ENCODE results near the gene TMEM151A. TPM values are rescaled to one million over a fixed set of nuclear protein-coding genes. Genes with fewer than 3 reads are reported as not detected.
"Not testable (repeated sequence)": the region's sequence is repeated elsewhere in the genome, so short reads cannot be mapped to it uniquely, and the experiment has no call there.

The TMEM151A gene
- not detected for polyA plus RNA-seq (ENCODE audit: insufficient read length in 4 of 4)

DNA sequence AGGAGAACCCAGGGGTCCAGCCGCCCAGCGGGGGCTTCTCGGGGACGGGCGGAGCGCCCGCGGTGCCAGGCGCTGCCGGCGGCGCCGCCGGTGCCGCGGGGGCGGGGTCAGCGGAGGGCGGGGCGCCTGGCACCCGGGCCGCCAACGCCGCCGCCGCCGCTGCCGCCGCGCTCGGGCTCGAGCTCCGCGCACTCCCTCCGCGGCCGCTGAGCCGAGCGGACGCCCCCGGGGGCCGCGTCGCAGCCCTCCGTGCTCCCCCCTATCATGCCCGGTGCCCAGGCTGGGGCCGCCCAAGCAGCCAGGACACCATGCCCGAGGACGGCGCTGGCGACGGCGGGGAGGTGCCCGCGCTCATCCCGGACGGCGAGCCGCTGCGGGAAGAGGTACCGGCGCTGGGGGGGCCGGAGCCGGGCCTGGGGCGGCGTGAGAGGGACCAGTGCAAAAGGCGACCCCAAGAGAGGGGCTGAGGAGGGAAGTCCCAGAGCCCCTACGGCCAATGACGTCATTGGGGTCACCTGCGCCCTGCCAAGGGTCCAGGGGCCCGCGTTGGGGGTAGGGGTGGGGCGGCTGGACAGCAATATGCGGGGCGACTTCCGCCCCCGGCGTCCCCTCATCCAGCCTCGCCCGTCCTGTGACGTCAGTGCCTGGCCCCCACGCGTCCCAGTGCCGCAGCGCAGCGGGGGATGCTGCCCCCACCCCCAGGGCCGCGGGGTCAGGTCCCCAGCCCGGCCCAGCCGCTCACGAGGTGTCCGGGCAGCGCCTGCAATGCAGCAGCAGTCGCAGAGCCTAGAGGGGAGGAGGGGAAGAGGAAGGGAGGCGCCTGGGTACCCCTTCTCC, at the start of gene TMEM151A:
Gene TMEM151A, plus strand, starts transcription at position 189 of the 837 bp plus-strand sequence. Its CDS starts 120 bp downstream, at position 309.
- DNase-seq (ENCODE audit: low read depth in 4 of 4, low spot score in 3 of 4): no peak

- no peak for DNase-seq (ENCODE audit: low read depth in 4 of 4, low spot score in 3 of 4)
Measured at GRCh38 chr11:66242095-66242765, 49.5 kb upstream of the TMEM151A start.

- no peak for DNase-seq (ENCODE audit: low read depth in 4 of 4, low spot score in 3 of 4)
Measured at GRCh38 chr11:66243782-66244535, 47.7 kb upstream of the TMEM151A start.

GRCh38 chr11:66247295-66247694, 44.4 kb upstream of the TMEM151A start:
- DNase-seq (ENCODE audit: low read depth in 4 of 4, low spot score in 3 of 4): no peak

DNA sequence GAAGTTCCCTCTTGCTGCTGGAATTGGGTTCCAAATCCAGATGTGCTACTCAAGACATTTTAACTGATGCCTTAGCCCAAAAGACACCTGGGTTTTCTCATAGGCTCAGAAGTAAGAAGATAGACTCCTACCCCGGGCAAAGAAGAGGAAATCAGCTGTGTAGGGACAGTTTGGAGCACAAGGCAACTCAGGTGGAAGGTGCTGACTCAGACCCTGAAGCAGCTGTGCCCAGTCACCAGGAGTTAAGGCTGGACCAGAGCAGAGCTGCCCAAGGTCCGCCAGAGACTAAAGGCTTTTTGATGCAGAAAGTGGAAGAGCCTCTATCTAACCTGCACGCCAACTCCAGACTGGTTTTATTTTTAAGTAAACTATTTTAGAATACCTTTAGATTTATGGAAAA, 43.9 kb upstream of the TMEM151A start:
- DNase-seq (ENCODE audit: low read depth in 4 of 4, low spot score in 3 of 4): no peak

DNA sequence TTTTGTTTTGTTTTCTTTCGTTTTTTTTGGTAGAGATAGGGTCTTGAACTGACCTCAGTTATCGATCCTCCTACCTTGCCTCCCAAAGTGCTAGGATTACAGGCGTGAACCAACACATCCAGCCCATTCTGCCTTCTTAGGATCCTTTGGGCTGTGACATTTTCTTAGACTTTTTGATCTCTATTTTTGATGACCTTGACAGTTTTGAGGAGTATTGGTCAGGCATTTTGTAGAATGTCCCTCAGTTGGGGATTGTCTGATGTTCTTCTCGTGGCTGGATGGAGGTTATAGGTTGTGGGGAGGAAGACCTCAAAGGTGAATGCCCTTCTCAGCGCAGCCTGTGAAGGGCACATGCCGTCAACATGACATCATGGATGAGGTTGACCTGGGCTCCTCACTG, 42.8 kb upstream of the TMEM151A start:
- DNase-seq (ENCODE audit: low read depth in 4 of 4, low spot score in 3 of 4): no peak

GRCh38 chr11:66251809-66252208, 39.9 kb upstream of the TMEM151A start:
- DNase-seq (ENCODE audit: low read depth in 4 of 4, low spot score in 3 of 4): no peak

- not testable (repeated sequence) for DNase-seq (ENCODE audit: low read depth in 4 of 4, low spot score in 3 of 4)
Measured at GRCh38 chr11:66253081-66253480, 38.6 kb upstream of the TMEM151A start.

- no peak for DNase-seq (ENCODE audit: low read depth in 4 of 4, low spot score in 3 of 4)
Measured at GRCh38 chr11:66258473-66258893, 33.2 kb upstream of the TMEM151A start.

DNA sequence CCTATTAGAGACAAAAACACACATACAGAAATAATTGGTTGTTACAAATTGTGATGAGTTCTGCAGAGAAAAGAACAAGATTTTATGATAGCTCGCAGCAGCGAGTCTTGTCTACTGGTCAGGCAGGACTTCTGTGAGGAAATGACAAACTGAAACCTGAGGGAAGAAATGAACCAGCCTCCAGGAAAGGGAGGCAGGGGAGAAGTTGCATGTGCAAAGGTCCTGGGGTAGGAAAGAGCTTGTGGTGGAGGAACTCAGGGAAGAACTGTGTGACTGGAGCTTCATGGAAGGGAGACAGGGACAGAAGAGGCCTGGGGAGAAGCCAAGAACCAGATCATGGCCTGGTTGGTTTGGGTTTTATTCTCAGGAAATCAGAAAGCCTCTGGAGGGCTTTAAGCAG, 32.5 kb upstream of the TMEM151A start:
- no peak for DNase-seq (ENCODE audit: low read depth in 4 of 4, low spot score in 3 of 4)

GRCh38 chr11:66259956-66260355, 31.7 kb upstream of the TMEM151A start:
- DNase-seq (ENCODE audit: low read depth in 4 of 4, low spot score in 3 of 4): no peak

GRCh38 chr11:66261578-66261977, 30.1 kb upstream of the TMEM151A start:
- no peak for DNase-seq (ENCODE audit: low read depth in 4 of 4, low spot score in 3 of 4)

DNA sequence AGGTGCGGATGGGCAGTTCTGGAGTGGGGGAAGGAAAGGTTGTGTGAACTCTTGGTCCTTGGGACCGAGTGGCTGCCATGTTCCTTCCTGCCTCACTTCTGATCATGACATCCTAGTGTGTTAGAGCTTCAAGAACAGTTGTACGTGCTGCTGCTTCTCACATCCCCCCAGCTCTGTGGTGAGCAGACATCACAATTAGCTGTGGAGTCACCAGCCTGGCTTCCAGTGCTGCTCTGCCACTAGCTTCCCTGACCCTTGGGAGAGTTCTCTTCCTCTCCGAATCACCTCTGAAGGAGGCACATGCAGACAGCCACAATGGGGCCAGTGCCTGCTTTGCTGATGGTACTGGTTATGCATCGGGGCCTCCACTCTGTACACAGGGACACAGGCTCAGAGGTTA, 29.5 kb upstream of the TMEM151A start:
- DNase-seq (ENCODE audit: low read depth in 4 of 4, low spot score in 3 of 4): no peak

- no peak for DNase-seq (ENCODE audit: low read depth in 4 of 4, low spot score in 3 of 4)
Measured at GRCh38 chr11:66262696-66263095, 29.0 kb upstream of the TMEM151A start.

- no peak for DNase-seq (ENCODE audit: low read depth in 4 of 4, low spot score in 3 of 4)
Measured at GRCh38 chr11:66263231-66263630, 28.5 kb upstream of the TMEM151A start.

GRCh38 chr11:66263785-66264184, 27.9 kb upstream of the TMEM151A start:
- no peak for DNase-seq (ENCODE audit: low read depth in 4 of 4, low spot score in 3 of 4)

DNA sequence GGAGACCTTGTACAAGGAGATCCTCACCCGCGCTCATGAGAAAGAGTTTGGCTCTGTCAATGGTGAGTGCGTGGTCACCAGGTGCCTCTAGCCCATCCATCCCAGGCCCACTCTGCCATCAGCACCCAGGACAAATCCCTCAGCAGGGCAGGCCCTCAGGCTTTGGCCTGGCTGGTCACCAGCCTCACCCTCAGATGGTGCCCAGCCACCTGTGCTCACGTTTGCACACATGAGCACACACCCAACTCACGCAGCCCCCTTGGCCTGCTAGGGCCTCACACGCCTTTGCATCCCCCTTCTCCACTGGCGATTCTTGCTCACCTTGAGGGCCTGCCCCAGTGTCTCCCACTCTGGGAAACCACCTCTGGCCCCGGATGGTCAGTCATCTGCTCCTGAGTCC, 27.3 kb upstream of the TMEM151A start:
- no peak for DNase-seq (ENCODE audit: low read depth in 4 of 4, low spot score in 3 of 4)

GRCh38 chr11:66264914-66265313, 26.8 kb upstream of the TMEM151A start:
- DNase-seq (ENCODE audit: low read depth in 4 of 4, low spot score in 3 of 4): no peak

DNA sequence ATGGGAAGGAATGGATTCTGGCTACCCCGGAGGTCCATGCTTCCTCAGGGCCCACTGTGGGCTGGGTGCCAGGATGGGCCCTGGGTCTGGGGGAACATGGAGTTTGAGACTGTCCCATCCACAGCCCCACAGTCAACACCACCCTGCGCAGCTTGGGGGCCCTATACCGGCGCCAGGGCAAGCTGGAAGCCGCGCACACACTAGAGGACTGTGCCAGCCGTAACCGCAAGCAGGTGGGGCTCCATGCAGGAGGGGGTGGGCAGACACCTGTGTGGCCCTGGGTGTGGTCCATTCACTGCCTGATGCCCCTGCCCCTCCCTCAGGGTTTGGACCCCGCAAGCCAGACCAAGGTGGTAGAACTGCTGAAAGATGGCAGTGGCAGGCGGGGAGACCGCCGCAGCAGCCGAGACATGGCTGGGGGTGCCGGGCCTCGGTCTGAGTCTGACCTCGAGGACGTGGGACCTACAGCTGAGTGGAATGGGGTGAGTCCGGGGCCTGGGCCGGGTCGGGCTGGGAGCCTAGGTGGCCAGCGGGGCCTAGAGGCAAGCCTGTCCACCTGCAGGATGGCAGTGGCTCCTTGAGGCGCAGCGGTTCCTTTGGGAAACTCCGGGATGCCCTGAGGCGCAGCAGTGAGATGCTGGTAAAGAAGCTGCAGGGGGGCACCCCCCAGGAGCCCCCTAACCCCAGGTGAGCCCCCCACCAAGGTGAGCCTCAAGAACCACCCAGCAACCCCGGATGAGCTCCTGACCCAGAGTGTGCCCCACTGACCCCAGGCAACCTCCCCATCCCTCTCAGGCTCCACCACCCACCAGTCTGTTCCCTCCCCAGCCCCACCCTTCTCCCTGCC, 25.9 kb upstream of the TMEM151A start:
- DNase-seq (ENCODE audit: low read depth in 4 of 4, low spot score in 3 of 4): no peak

DNA sequence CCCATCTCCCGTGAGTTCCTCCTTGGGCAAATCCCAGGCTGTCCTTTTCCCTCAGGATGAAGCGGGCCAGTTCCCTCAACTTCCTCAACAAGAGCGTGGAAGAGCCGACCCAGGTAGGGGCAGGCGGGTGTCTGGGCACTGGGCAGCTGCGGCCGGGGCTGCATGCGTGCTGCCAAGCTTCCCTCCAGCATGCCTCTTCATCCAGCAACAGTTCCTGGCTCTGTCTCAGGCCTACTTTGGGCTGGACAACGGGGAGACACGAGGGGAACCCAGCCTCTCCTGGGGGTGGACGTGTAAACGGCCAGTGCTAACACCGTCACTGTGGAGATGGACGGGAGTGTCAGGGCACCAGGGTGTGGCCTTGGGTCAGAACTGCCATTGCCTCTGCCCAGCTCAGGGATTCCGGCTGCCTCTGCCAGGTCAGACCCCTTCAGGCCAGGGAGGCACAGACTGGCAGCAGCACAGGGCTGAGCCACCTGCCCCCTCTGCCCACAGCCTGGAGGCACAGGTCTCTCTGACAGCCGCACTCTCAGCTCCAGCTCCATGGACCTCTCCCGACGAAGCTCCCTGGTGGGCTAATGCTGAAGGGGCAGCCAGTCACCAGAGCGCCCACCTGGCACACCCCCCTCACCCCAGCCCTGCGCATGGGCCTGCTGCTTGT, 25.2 kb upstream of the TMEM151A start:
- no peak for DNase-seq (ENCODE audit: low read depth in 4 of 4, low spot score in 3 of 4)
